ENCODE data around the gene IFNA1.
"Not testable (repeated sequence)": the region's sequence is repeated elsewhere in the genome, so short reads cannot be mapped to it uniquely, and the experiment has no call there.

The IFNA1 gene

GRCh38 chr9:21449312-21449711 lies 9.1 kb downstream of the IFNA1 start:
- DNase-seq (ENCODE audit: low spot score): not testable (repeated sequence)

GRCh38 chr9:21450733-21451394 lies 10.6 kb downstream of the IFNA1 start:
- no peak for DNase-seq (ENCODE audit: low spot score)

- DNase-seq (ENCODE audit: low spot score): no peak
These were observed 12.4 kb downstream of the IFNA1 start for GRCh38 chr9:21452681-21453080.

GRCh38 chr9:21454149-21454548 lies 13.9 kb downstream of the IFNA1 start:
- no peak for DNase-seq (ENCODE audit: low spot score)

GRCh38 chr9:21455320-21455719 lies 15.1 kb downstream of the IFNA1 start:
- DNase-seq (ENCODE audit: low spot score): peak; percentile 9

GRCh38 chr9:21461377-21461776 lies 21.1 kb downstream of the IFNA1 start:
- DNase-seq (ENCODE audit: low spot score): no peak

- no peak for DNase-seq (ENCODE audit: low spot score)
These were observed 24.9 kb downstream of the IFNA1 start for GRCh38 chr9:21465138-21465537.

- peak; percentile 61 for DNase-seq (ENCODE audit: low spot score)
These were observed 25.8 kb downstream of the IFNA1 start for GRCh38 chr9:21465859-21466518.

GRCh38 chr9:21470126-21470525 lies 29.9 kb downstream of the IFNA1 start:
- no peak for DNase-seq (ENCODE audit: low spot score)

- no peak for DNase-seq (ENCODE audit: low spot score)
These were observed 33.0 kb downstream of the IFNA1 start for GRCh38 chr9:21473236-21473635.

- DNase-seq (ENCODE audit: low spot score): peak; percentile 9
These were observed 37.2 kb downstream of the IFNA1 start for GRCh38 chr9:21477466-21477865.

GRCh38 chr9:21479152-21479702 lies 39.0 kb downstream of the IFNA1 start:
- DNase-seq (ENCODE audit: low spot score): no peak

- DNase-seq (ENCODE audit: low spot score): no peak
These were observed 41.3 kb downstream of the IFNA1 start for GRCh38 chr9:21481470-21482056.

- DNase-seq (ENCODE audit: low spot score): no peak
These were observed 42.0 kb downstream of the IFNA1 start, which contains the start of gene IFNE for GRCh38 chr9:21482213-21482612. TSS of gene IFNE (minus strand) at chr9:21482313. CDS start at chr9:21481694, 619 bp downstream.
